ENCODE data around the gene CPT2.

Gene CPT2

DNA sequence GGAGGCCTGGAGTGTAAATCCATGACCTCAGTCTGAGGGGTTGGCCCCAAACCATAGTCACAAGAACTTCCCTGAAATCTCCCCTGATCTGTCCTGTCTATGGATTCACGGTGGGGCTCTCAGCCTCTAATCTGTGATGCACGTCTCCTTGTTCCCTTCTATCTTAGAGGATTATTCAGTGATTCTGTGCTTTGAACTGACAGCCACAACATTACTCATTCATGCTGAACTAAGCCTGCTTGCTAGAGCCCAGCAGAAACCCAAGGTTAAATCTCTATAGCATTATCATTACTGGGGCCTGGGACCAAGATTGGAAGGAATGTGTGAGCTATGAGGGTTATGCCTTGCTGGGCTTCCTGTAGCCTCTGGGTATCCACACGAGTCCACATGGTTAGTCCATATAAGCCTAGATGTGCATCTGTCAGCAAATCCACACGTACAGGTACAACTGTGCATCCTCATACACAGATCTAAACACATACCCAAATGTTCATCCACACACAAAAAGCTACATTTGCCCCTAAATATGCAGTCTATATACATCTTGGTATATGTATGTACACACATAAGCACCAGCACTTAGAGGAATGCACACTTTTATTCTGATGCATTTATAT is 64.1 kb downstream of the CPT2 start:
- no peak for DNase-seq (ENCODE audit: low read depth in 2 of 2, low spot score in 1 of 2)

DNA sequence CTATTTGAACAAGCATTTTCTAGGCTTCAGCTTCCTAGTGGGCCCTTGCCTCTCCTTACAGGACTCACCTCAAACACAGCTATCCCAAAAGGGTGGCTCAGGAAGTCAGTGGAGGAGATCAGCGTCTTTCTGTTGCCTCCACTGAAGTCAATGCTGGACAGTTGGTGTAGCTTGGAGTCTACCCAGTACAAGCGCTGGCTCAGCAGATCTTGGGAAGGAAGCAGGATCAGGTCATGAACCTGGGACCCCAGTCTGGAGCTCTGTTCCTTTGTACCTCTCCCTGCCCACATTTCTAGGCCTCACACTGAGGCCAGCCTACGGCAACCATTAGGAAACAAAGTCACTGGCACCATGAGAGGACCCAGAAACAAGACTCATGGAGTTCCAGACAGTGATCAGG is 65.4 kb downstream of the CPT2 start:
- DNase-seq (ENCODE audit: low read depth in 2 of 2, low spot score in 1 of 2) = no peak
